Measurements from ENCODE around the gene UTS2R.
"Not testable (repeated sequence)": the region's sequence is repeated elsewhere in the genome, so short reads cannot be mapped to it uniquely, and the experiment has no call there.

UTS2R gene

GRCh38 chr17:82411396-82412053 lies 40.0 kb downstream of the UTS2R start:
- DNase-seq: no peak

DNA sequence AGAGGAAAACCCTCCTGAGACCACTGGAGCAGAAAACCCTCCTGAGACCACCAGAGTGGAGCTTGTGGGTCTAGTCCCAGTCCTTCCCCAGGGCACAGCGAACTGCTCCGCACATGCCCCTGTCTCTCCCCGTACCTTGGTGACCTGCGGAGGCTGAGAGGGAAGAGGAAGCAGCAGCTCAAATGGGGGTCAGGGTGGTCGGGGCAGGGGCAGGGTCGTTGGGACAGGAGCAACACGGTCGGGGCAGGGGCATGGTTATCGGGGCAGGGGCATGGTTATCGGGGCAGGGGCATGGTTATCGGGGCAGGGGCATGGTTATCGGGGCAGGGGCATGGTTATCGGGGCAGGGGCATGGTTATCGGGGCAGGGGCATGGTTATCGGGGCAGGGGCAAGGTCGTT lies 40.5 kb downstream of the UTS2R start:
- not testable (repeated sequence) for DNase-seq

DNA sequence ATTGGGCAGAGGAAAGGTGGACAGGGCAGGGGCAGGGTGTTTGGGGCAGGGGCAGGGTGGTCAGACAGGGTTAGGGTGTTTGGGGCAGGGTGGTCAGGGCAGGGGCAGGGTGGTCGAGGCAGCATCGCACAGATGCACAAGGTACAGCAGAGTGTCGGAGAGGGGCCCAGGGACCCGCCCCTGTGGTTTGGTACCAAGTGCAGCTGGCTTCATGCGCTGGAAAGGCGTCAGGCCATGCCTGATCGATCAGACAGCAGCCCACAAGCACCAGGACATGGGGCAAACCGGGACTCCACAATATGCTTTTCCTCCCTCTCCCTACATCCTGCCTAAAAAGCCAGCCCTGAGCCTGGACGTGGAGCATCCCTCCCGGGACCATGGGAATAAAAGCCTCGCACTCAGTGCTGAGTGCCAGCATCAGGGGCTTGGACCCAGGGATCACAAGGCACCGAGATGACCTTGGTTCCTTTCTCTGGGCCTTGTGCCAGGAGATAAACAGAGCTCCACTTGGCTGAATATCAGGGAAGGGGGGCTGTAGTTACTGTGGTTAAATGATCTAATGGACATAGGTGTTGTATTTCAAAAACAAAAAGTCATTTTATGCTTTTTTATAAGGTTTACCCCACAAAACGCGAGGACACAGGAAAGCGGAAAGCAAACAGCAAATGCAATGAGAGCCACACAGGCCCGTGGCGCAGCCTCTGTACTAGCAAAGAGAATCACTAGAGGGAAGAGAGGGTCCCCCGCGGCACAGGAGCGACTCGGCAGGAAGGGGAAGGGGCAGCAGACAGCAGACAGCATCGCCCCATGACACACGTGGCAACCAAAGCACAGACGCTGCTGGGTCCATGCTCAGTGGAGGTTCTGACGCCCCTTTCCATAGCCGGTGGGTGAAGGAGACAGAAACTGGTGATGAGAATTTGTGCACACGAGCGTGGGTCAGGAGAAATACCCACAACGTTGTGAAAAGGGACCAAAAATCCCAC lies 41.3 kb downstream of the UTS2R start:
- no peak for DNase-seq

- peak; percentile 72 for DNase-seq
Measured at GRCh38 chr17:82414548-82415281, 43.1 kb downstream of the UTS2R start.

- no peak for DNase-seq
Measured at GRCh38 chr17:82415336-82415735, 43.8 kb downstream of the UTS2R start.

DNA sequence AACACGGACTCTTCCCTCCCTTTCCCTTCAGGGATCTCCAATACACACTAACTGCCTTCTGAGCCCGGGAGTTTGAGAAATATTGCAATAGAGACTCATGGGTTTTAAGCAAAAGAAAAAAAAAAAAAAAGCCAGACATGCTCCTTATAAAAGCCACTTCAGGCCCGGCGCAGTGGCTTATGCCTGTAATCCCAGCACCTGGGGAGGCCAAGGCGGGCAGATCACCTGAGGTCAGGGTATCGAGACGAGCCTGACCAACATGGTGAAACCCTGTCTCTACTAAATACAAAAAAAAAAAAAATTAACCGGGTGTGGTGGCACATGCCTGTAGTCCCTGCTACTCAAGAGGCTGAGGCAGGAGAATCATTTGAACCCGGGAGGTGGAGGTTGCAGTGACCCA lies 44.2 kb downstream of the UTS2R start:
- DNase-seq: no peak

DNA sequence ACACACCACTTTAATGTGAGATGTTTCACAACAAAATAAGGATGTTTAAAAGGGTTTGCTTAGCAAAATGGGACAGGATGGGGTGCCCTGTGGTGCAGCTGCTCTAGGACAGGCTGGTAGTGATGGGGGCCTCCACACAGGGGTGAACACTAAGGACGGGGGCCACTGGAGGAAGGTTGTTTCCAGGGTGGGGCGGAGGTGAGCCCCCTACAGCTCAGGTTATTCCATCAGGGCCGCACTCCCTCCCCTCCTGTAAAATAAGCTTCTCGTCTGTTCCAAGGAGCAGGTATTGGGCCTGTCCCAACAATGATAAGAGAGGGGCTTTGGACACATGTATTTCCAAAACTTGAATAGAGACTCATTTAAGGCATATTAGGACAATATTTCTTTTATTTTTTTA lies 44.7 kb downstream of the UTS2R start:
- DNase-seq: no peak

GRCh38 chr17:82416771-82417170 lies 45.2 kb downstream of the UTS2R start:
- DNase-seq: peak; percentile 25

GRCh38 chr17:82418001-82418986 lies 46.7 kb downstream of the UTS2R start, which contains the start of the genes HEXD and OGFOD3:
TSS of gene HEXD (plus strand) at chr17:82418347. CDS start at chr17:82419800, 1,453 bp downstream.
TSS of gene OGFOD3 (minus strand) at chr17:82418586. CDS start at chr17:82418485, 101 bp downstream.
- peak; percentile 80 for DNase-seq

DNA sequence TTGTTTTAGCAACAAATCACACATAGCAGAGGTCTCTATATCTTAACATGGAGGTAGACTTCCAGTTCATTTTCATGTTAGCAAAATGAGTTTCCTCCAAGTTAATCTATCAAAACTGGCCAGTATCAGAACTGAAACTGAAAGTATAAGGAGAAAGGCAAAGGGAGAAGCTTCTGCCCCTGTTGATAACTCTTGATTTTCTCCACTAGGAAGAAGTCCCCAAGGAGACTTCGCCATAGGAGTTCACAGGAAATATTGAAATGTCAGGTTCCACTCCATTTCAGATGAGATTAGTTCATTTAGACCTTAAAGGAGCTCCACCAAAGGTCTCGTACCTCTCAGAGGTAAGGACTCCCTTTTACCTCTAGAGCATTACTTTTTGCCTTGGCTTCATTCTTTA lies 48.0 kb downstream of the UTS2R start:
- DNase-seq: no peak

GRCh38 chr17:82424001-82424862 lies 52.7 kb downstream of the UTS2R start:
- DNase-seq: peak; percentile 43

- DNase-seq: no peak
Measured at GRCh38 chr17:82424863-82425159, 53.2 kb downstream of the UTS2R start.

Measured in NCI-H1694 treated with DMSO at 0.1 percent for 48 hours (cell line).